Measurements from ENCODE around the gene SCRN1. TPM values are rescaled to one million over a fixed set of nuclear protein-coding genes. Genes with fewer than 3 reads are reported as not detected.

Gene SCRN1
- total RNA-seq, 1 donor, result 45.6 TPM

GRCh38 chr7:29875741-29876140 lies 113.9 kb downstream of the SCRN1 start:
- no peaks in the 10 kb centered on the region for H3K36me3 ChIP-seq (ENCODE audit: insufficient read depth, low read length)
- no peak overlapping the region for H2AFZ ChIP-seq (ENCODE audit: low read length)
- no peak overlapping the region for H3K4me2 ChIP-seq (ENCODE audit: insufficient read depth, low read length)
- H3K27ac ChIP-seq (ENCODE audit: low read depth, low read length), result no peak overlapping the region
- no peaks in the 10 kb centered on the region for H3K79me2 ChIP-seq (ENCODE audit: insufficient read depth, low read length)
- no peak for DNase-seq (ENCODE audit: insufficient read length, low spot score, missing footprints)
- no peaks in the 10 kb centered on the region for H4K20me1 ChIP-seq (ENCODE audit: insufficient read depth, low read length)
- H3K27me3 ChIP-seq (ENCODE audit: insufficient read depth, low read length), result peaks cover 18% of the 10 kb centered on the region
- no peak overlapping the region for H3K4me3 ChIP-seq (ENCODE audit: insufficient read depth, low read length)
- TF ChIP-seq CTCF (IDR thresholded peaks at IDR 0.05; ENCODE audit: extremely low read depth, low read depth, low read length), result no peak
- no peaks in the 10 kb centered on the region for H3K4me1 ChIP-seq (ENCODE audit: insufficient read depth, low read length)
- H3K9me3 ChIP-seq (ENCODE audit: low read depth, low read length), result no peaks in the 10 kb centered on the region

GRCh38 chr7:29873644-29874294 lies 115.8 kb downstream of the SCRN1 start:
- Histone ChIP-seq H2AFZ (ENCODE audit: low read length) (no peak overlapping the region), H3K4me2 (ENCODE audit: insufficient read depth, low read length) (no peak overlapping the region), H3K27ac (ENCODE audit: low read depth, low read length) (no peak overlapping the region), H3K27me3 (ENCODE audit: insufficient read depth, low read length) (peaks cover 18% of the 10 kb centered on the region), H3K36me3 (ENCODE audit: insufficient read depth, low read length) (no peaks in the 10 kb centered on the region), H3K4me1 (ENCODE audit: insufficient read depth, low read length) (no peaks in the 10 kb centered on the region), H3K4me3 (ENCODE audit: insufficient read depth, low read length) (no peak overlapping the region), H3K79me2 (ENCODE audit: insufficient read depth, low read length) (no peaks in the 10 kb centered on the region), H3K9me3 (ENCODE audit: low read depth, low read length) (no peaks in the 10 kb centered on the region), H4K20me1 (ENCODE audit: insufficient read depth, low read length) (no peaks in the 10 kb centered on the region)
- TF ChIP-seq CTCF (IDR thresholded peaks at IDR 0.05; ENCODE audit: extremely low read depth, low read depth, low read length), result no peak
- DNase-seq (ENCODE audit: insufficient read length, low spot score, missing footprints), result no peak

GRCh38 chr7:29871787-29872398 lies 117.7 kb downstream of the SCRN1 start:
- H3K4me2 ChIP-seq (ENCODE audit: insufficient read depth, low read length), result peak overlapping the region; percentile 21
- no peak overlapping the region for H3K4me3 ChIP-seq (ENCODE audit: insufficient read depth, low read length)
- H3K27me3 ChIP-seq (ENCODE audit: insufficient read depth, low read length), result peaks cover 16% of the 10 kb centered on the region
- H3K79me2 ChIP-seq (ENCODE audit: insufficient read depth, low read length), result no peaks in the 10 kb centered on the region
- H3K9me3 ChIP-seq (ENCODE audit: low read depth, low read length), result no peaks in the 10 kb centered on the region
- peak; percentile 89 for DNase-seq (ENCODE audit: insufficient read length, low spot score, missing footprints)
- H3K36me3 ChIP-seq (ENCODE audit: insufficient read depth, low read length), result no peaks in the 10 kb centered on the region
- no peak overlapping the region for H3K27ac ChIP-seq (ENCODE audit: low read depth, low read length)
- no peaks in the 10 kb centered on the region for H3K4me1 ChIP-seq (ENCODE audit: insufficient read depth, low read length)
- H4K20me1 ChIP-seq (ENCODE audit: insufficient read depth, low read length), result no peaks in the 10 kb centered on the region
- no peak overlapping the region for H2AFZ ChIP-seq (ENCODE audit: low read length)
- TF ChIP-seq CTCF (IDR thresholded peaks at IDR 0.05; ENCODE audit: extremely low read depth, low read depth, low read length), result no peak

Small RNAs within 50 kb of the gene (small RNA-seq; reads per million reads assigned to genes)
- not detected for gene RF01210

Other genes with a start within 250 kb of the SCRN1 start
- under 0.01 TPM in 1 of 2 replicates, not detected in the other for gene WIPF3, start 183.3 kb downstream of the SCRN1 start, total RNA-seq
- 40.9 and 44.2 TPM in 2 replicates for gene FKBP14, start 36.9 kb upstream of the SCRN1 start, total RNA-seq
- 13.8 and 14.1 TPM in 2 replicates for gene PLEKHA8, start 38.6 kb upstream of the SCRN1 start, total RNA-seq
- gene MTURN, start 145.2 kb upstream of the SCRN1 start, total RNA-seq, result 31.1 and 32.1 TPM in 2 replicates